ENCODE data around the gene ERCC5. TPM values are rescaled to one million over a fixed set of nuclear protein-coding genes. Genes with fewer than 3 reads are reported as not detected.

ERCC5 gene
- total and polyA plus RNA-seq, 2 donors (not counting 1 experiment from before 2014, with no cell fraction given): 34.7 to 88.3 TPM

- no CpG with 5 or more reads among the region's 4 CpGs for WGBS (ENCODE audit: insufficient coverage)
- intact Hi-C loops (cut with micrococcal nuclease): no loop called here
- H3K9me3 Mint-ChIP-seq (ENCODE audit: insufficient read depth): no peaks in the 10 kb centered on the region
- ATAC-seq (ENCODE audit: low read depth) (no peak), DNase-seq (no peak)
- H3K4me1 Mint-ChIP-seq: no peaks in the 10 kb centered on the region
- H3K4me3 ChIP-seq (ENCODE audit: control extremely low read depth in 1 of 5, extremely low read depth in 1 of 5, insufficient read depth in 1 of 5, low read depth in 2 of 5, low read length in 4 of 5): no peak overlapping the region
- no peaks in the 10 kb centered on the region for H4K20me1 ChIP-seq (ENCODE audit: control insufficient read depth, insufficient read depth, low read length, poor library complexity, severe bottlenecking)
- H3K4me1 ChIP-seq (ENCODE audit: control insufficient read depth in 2 of 2, insufficient read depth in 2 of 2, low read length in 2 of 2): no peaks in the 10 kb centered on the region
- H3K27me3 ChIP-seq (replicated peaks in 1 of 4; ENCODE audit: control extremely low read depth in 1 of 4, control insufficient read depth in 3 of 4, insufficient read depth in 4 of 4, low read length in 3 of 4): no peaks in the 10 kb centered on the region
- H3K36me3 ChIP-seq (replicated peaks in 1 of 2; ENCODE audit: control extremely low read depth in 1 of 2, control insufficient read depth in 1 of 2, extremely low read depth in 1 of 2, insufficient read depth in 2 of 2, low read length in 1 of 2): no peaks in the 10 kb centered on the region
- no peak overlapping the region for H3K27ac ChIP-seq (ENCODE audit: low read length in 2 of 2)
- TF ChIP-seq CTCF (IDR thresholded peaks at IDR 0.05) (no peak), EZH2 (IDR thresholded peaks at IDR 0.05; ENCODE audit: borderline replicate concordance, insufficient read depth, low read depth, low read length, poor library complexity, severe bottlenecking) (no peak)
- H3K27me3 Mint-ChIP-seq: no peaks in the 10 kb centered on the region
- no peak overlapping the region for H2AFZ ChIP-seq (ENCODE audit: insufficient read depth, low read depth, low read length, poor library complexity, severe bottlenecking)
- H3K9me3 ChIP-seq (ENCODE audit: control extremely low read depth in 1 of 3, control insufficient read depth in 2 of 3, insufficient read depth in 1 of 3, low read length in 2 of 3): no peaks in the 10 kb centered on the region
- H3K27ac Mint-ChIP-seq: no peak overlapping the region
- no peak overlapping the region for H3K9ac ChIP-seq (ENCODE audit: low read length)
- H3K4me3 Mint-ChIP-seq: no peak overlapping the region
- H3K79me2 ChIP-seq (ENCODE audit: control insufficient read depth, insufficient read depth, low read length): no peaks in the 10 kb centered on the region
- CTCF ChIA-PET: no interaction called here
- H3K4me2 ChIP-seq (replicated peaks; ENCODE audit: low read depth, low read length, poor library complexity, severe bottlenecking): no peak overlapping the region
- POLR2A ChIA-PET: no interaction called here
Measured at GRCh38 chr13:102836471-102836870, 9.4 kb upstream of the ERCC5 start.

- H3K27me3 ChIP-seq (replicated peaks in 1 of 4; ENCODE audit: control extremely low read depth in 1 of 4, control insufficient read depth in 3 of 4, insufficient read depth in 4 of 4, low read length in 3 of 4): no peaks in the 10 kb centered on the region
- ChIA-PET CTCF (no interaction called here), POLR2A (no interaction called here)
- intact Hi-C loops (cut with micrococcal nuclease): no loop called here
- WGBS (ENCODE audit: insufficient coverage): no CpG with 5 or more reads among the region's 1 CpG
- ATAC-seq (ENCODE audit: low read depth) (no peak), DNase-seq (no peak)
- no peaks in the 10 kb centered on the region for H4K20me1 ChIP-seq (ENCODE audit: control insufficient read depth, insufficient read depth, low read length, poor library complexity, severe bottlenecking)
- no peaks in the 10 kb centered on the region for H3K36me3 ChIP-seq (replicated peaks in 1 of 2; ENCODE audit: control extremely low read depth in 1 of 2, control insufficient read depth in 1 of 2, extremely low read depth in 1 of 2, insufficient read depth in 2 of 2, low read length in 1 of 2)
- H3K79me2 ChIP-seq (ENCODE audit: control insufficient read depth, insufficient read depth, low read length): no peaks in the 10 kb centered on the region
- Mint-ChIP-seq H3K9me3 (ENCODE audit: insufficient read depth) (no peaks in the 10 kb centered on the region), H3K4me1 (no peaks in the 10 kb centered on the region), H3K27me3 (no peaks in the 10 kb centered on the region), H3K4me3 (no peak overlapping the region), H3K27ac (no peak overlapping the region)
- TF ChIP-seq EZH2 (IDR thresholded peaks at IDR 0.05; ENCODE audit: borderline replicate concordance, insufficient read depth, low read depth, low read length, poor library complexity, severe bottlenecking) (no peak), CTCF (IDR thresholded peaks at IDR 0.05) (no peak)
- H3K9ac ChIP-seq (ENCODE audit: low read length): no peak overlapping the region
- no peak overlapping the region for H2AFZ ChIP-seq (ENCODE audit: insufficient read depth, low read depth, low read length, poor library complexity, severe bottlenecking)
- H3K9me3 ChIP-seq (ENCODE audit: control extremely low read depth in 1 of 3, control insufficient read depth in 2 of 3, insufficient read depth in 1 of 3, low read length in 2 of 3): no peaks in the 10 kb centered on the region
- H3K4me3 ChIP-seq (ENCODE audit: control extremely low read depth in 1 of 5, extremely low read depth in 1 of 5, insufficient read depth in 1 of 5, low read depth in 2 of 5, low read length in 4 of 5): no peak overlapping the region
- no peak overlapping the region for H3K4me2 ChIP-seq (replicated peaks; ENCODE audit: low read depth, low read length, poor library complexity, severe bottlenecking)
- H3K4me1 ChIP-seq (ENCODE audit: control insufficient read depth in 2 of 2, insufficient read depth in 2 of 2, low read length in 2 of 2): no peaks in the 10 kb centered on the region
- no peak overlapping the region for H3K27ac ChIP-seq (ENCODE audit: low read length in 2 of 2)
Measured at GRCh38 chr13:102838273-102838672, 7.6 kb upstream of the ERCC5 start.
